GM19467 (cell line): ENCODE measurements around the gene PCGF6.
"Not testable (repeated sequence)": the region's sequence is repeated elsewhere in the genome, so short reads cannot be mapped to it uniquely, and the experiment has no call there.

Source experiments
- ATAC-seq: cut with Tn5 transposase; IDR thresholded peaks from one replicate; pipeline ENCODE4 v1.9.1; 2021; ENCODE audit warnings: mild to moderate bottlenecking, moderate library complexity; ENCODE audit not compliant: unreplicated experiment

Gene PCGF6, protein sequence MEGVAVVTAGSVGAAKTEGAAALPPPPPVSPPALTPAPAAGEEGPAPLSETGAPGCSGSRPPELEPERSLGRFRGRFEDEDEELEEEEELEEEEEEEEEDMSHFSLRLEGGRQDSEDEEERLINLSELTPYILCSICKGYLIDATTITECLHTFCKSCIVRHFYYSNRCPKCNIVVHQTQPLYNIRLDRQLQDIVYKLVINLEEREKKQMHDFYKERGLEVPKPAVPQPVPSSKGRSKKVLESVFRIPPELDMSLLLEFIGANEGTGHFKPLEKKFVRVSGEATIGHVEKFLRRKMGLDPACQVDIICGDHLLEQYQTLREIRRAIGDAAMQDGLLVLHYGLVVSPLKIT

DNA sequence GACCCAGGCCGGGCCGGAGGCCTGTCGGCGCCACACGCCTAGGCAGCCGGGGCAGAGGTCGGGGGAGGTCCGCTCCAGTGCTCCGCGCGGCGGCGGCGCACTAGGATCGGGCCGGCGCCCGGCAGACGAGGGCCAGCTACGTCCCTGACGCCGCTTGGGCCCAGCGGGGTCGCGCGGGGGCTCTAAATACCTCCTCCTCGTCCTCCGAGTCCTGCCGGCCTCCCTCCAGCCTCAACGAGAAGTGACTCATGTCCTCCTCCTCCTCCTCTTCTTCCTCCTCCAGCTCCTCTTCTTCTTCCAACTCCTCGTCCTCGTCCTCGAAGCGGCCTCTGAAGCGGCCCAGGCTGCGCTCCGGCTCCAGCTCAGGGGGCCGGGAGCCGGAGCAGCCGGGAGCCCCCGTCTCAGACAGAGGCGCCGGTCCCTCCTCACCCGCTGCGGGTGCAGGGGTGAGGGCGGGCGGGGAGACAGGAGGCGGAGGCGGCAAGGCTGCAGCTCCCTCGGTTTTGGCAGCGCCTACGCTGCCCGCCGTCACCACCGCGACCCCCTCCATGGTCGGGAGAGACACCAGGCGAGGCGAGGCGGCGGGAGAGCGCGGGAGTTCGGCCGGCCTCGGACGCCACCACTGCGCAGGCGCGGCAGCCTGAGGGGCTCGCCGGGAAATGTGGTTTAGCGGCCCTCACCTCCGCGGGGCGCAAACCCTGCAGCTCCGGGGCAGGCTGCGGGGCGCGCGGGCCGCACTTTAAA lies at the start of gene PCGF6:
Gene PCGF6 (minus strand): TSS at position 624 of the 744 bp plus-strand sequence. CDS start 74 bp downstream, at position 550.
- ATAC-seq, result peak; percentile 70

DNA sequence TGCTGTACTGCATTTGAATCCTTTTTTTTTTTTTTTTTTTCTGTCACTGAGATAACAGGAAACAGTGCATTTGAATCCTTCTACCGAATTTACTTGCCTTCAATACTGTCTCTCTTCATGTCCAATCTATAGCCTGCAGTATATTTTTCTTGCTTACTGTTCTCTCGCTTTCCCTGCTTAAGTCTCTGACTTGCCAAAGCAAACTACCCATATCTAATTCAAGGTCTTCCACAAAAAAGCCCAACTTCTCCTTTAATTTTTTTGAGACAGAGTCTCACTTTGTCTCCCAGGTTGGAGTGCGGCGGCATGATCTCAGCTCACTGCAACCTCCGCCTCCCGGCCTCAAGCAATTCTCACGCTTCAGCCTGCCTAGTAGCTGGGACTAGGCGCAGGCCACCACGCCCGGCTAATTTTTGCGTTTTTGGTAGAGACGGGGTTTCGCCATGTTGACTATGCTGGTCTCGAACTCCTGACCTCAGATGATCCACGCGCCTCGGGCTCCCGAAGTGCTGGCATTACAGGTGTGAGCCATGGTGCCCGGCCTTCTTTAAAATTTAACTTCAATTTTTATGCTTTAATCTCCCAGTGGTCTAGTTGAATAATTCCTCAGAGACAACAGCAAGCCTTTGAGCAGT lies 46.4 kb upstream of the PCGF6 start:
- ATAC-seq, result no peak

DNA sequence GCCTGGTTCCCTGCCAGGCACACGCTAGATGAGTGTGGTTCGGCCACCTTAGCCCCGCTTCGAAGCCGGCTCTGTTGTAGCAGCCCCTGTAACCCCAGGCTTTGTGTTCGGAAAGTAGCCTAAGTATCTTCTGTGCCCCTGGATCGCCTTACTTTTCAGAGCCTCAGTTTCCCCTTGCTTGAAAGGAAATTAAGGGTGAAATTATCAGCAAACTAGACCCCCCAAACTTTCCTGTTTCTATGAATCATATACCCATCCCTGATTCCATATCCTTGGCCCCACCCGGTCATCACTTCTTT lies 45.8 kb upstream of the PCGF6 start:
- no peak for ATAC-seq

GRCh38 chr10:103396067-103396788 lies 45.3 kb upstream of the PCGF6 start, which contains the start of the genes ATP5MK and PDCD11:
ATP5MK (minus strand) TSS chr10:103396475; CDS start chr10:103392457, 4,018 bp downstream.
PDCD11 (plus strand) TSS chr10:103396626; CDS start chr10:103398427, 1,801 bp downstream.
- ATAC-seq, result peak; percentile 98

DNA sequence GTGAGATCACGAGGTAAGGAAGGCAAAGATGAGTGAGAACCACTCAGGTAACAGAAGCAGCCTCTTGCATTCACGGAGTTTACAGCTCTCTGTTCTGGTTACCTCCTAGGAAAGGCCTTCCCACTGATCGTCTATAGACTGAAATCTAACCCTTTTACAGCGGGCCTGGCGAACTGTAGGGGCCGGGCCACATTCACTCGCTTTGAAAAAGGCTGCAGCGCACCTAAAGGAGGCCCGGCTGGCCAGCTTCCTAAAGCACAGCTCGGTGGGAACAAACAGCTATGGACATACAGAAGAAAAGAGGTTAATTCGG lies 44.8 kb upstream of the PCGF6 start:
- ATAC-seq, result no peak

GRCh38 chr10:103394180-103394579 lies 43.2 kb upstream of the PCGF6 start:
- ATAC-seq, result no peak

DNA sequence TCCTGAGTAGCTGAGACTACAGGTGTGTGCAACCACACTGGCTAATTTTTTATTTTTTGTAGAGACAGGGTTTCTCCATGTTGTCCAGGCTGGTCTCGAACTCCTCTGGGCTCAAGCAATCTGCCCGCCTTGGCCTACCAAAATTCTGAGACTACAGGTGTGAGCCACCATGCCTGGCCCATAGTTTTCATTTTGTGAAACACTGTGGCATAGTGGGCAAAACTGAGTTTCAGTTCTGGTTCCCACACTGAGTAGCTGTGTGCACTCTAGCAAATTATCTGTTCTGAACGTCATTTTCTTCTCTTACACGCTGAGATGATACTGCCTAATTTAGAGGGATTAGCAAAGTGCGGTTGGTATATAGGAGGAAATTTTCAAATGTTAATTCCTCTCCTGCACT lies 31.8 kb upstream of the PCGF6 start:
- ATAC-seq, result no peak

DNA sequence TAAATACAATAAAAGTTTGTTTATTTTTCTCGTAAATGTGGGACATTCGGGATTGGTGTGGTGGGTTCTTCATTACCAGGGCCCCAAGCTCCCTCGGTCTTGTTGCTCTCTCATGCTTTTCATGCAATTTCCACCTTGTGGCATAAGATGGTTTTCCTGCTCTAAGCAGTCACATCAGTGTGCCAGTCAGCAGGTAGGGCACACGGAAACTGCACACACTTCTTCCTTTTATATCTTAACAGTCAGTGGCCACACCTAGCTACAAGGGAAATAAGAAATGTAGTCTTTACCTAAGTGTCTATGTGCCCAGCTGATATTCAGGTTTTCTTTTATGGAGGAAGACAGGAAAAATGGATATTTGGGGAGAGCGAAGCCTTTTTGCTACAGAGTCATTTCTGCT lies 23.3 kb upstream of the PCGF6 start:
- ATAC-seq, result no peak

- no peak for ATAC-seq
These were observed 22.6 kb upstream of the PCGF6 start for GRCh38 chr10:103373544-103373943.

- peak; percentile 51 for ATAC-seq
These were observed 17.0 kb upstream of the PCGF6 start, which contains the start of gene TAF5 for GRCh38 chr10:103367782-103368518. TAF5 (plus strand) TSS chr10:103367976; CDS start chr10:103367990, 14 bp downstream.

DNA sequence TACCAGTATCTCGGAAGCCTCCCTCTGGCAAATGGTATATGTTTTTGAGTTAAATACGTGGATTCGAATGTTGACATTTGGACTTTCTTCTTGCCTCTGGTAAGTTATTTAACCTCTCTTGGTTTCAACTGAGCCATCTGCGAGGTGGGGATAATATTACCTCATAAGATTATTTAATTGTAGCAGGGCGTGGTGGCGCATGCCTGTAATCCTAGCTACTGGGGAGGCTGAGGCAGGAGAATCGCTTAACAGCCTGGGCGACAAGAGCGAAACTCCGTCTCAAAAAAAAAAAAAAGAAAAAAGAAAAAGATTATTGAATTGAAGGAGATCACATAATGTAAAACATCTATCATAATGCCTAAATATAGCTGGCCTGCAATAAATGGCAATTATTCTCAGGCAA lies 16.4 kb upstream of the PCGF6 start:
- ATAC-seq, result no peak

GRCh38 chr10:103360791-103361190 lies 9.9 kb upstream of the PCGF6 start:
- ATAC-seq, result not testable (repeated sequence)

DNA sequence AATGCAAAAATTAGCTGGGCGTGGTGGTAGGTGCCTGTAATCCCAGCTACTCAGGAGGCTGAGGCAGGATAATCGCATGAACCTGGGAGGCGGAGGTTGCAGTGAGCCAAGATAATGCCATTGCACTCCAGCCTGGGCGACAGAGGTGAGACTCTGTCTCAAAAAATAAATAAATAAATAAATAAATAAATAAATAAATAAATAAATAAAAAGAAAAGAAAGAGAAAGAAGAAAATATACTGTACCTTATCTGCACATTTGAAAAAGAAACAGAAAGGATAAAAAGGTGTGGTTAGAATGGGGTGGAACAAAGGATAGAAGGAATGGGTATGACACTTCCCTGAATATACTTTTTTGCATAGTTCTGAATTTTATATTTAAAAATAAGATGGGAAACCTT lies 8.6 kb upstream of the PCGF6 start:
- ATAC-seq, result not testable (repeated sequence)

GRCh38 chr10:103355906-103356599 lies 5.1 kb upstream of the PCGF6 start:
- ATAC-seq, result no peak

- not testable (repeated sequence) for ATAC-seq
These were observed 3.6 kb upstream of the PCGF6 start for GRCh38 chr10:103354567-103354966.

GRCh38 chr10:103353281-103353680 lies 2.3 kb upstream of the PCGF6 start:
- no peak for ATAC-seq

DNA sequence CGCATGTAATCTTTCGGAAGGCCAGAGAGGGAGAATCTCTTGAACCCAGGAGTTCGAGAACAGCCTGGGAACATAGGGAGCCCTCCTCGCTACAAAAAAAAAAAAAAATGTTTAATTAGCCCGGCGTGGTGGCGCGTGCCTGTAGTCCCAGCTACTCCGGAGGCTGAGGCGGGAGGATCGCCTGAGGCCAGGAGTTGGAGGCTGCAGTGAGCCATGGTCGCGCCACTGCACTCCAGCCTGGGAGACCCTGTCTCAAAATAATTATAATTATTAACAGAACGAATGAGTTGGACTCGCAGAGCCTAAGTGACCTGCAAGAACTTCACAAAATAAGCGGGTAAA lies 794 bp downstream of the PCGF6 start:
- peak; percentile 6 for ATAC-seq

DNA sequence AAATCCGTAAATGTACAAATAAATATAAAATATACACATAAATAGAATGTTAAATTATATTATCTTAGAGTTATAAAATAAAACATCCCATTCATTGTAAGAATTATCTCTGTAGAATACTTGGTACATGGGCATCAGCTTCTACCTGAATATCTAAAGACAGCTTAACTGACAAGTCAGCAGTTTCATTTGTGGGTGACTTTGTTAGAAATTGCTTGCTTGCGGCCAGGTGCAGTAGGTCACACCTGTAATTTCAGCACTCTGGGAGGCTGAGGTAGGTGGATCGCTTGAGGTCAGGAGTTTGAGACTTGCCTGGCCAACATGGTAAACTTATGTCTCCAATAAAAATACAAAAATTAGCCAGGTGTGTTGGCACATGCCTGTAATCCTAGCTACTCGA lies 14.6 kb downstream of the PCGF6 start:
- ATAC-seq, result no peak

DNA sequence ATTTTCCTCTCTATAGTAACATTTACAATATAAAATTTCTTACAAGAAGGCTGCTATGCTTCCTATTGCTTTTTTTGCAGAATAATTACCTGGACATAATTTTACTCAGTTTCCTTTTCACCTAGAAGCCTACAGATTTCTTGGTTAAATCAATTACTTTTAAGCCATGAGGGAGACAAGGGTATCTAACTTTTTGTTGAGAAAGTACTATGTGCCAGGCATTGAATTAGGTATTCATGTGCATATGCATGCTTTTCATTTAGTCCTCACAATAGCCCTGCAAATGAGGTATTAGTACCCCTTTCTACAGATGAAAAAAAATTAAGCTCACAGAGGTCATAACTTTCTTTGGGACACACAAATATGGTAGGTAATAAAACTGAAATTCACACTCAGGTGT lies 16.4 kb downstream of the PCGF6 start:
- ATAC-seq, result no peak

GRCh38 chr10:103333934-103334520 lies 16.9 kb downstream of the PCGF6 start:
- ATAC-seq, result no peak
